Measurements from ENCODE around the gene MEGF9.

The MEGF9 gene

GRCh38 chr9:120626512-120626911 lies 87.8 kb downstream of the MEGF9 start:
- H3K36me3 Mint-ChIP-seq (ENCODE audit: low read depth), result peaks cover 1% of the 10 kb centered on the region
- H3K27ac Mint-ChIP-seq, result no peak overlapping the region
- DNase-seq (ENCODE audit: low spot score), result no peak
- H3K27me3 Mint-ChIP-seq (ENCODE audit: low read depth), result no peaks in the 10 kb centered on the region
- H3K4me1 Mint-ChIP-seq (ENCODE audit: low read depth), result peaks cover 2% of the 10 kb centered on the region
- no peaks in the 10 kb centered on the region for H3K9me3 Mint-ChIP-seq
- H3K4me3 Mint-ChIP-seq, result no peak overlapping the region

GRCh38 chr9:120625222-120625621 lies 89.0 kb downstream of the MEGF9 start:
- H3K4me3 Mint-ChIP-seq, result no peak overlapping the region
- DNase-seq (ENCODE audit: low spot score), result no peak
- no peak overlapping the region for H3K27ac Mint-ChIP-seq
- H3K36me3 Mint-ChIP-seq (ENCODE audit: low read depth), result peaks cover 7% of the 10 kb centered on the region
- H3K4me1 Mint-ChIP-seq (ENCODE audit: low read depth), result peaks cover 2% of the 10 kb centered on the region
- no peaks in the 10 kb centered on the region for H3K9me3 Mint-ChIP-seq
- no peaks in the 10 kb centered on the region for H3K27me3 Mint-ChIP-seq (ENCODE audit: low read depth)

- Mint-ChIP-seq H3K27me3 (ENCODE audit: low read depth) (no peaks in the 10 kb centered on the region), H3K36me3 (ENCODE audit: low read depth) (peaks cover 7% of the 10 kb centered on the region), H3K27ac (no peak overlapping the region), H3K4me3 (no peak overlapping the region), H3K4me1 (ENCODE audit: low read depth) (peaks cover 7% of the 10 kb centered on the region), H3K9me3 (no peaks in the 10 kb centered on the region)
- no peak for DNase-seq (ENCODE audit: low spot score)
Observed at GRCh38 chr9:120622790-120623189, 91.5 kb downstream of the MEGF9 start.

GRCh38 chr9:120621941-120622340 lies 92.3 kb downstream of the MEGF9 start:
- H3K36me3 Mint-ChIP-seq (ENCODE audit: low read depth), result peaks cover 7% of the 10 kb centered on the region
- no peaks in the 10 kb centered on the region for H3K9me3 Mint-ChIP-seq
- H3K4me3 Mint-ChIP-seq, result no peak overlapping the region
- no peaks in the 10 kb centered on the region for H3K27me3 Mint-ChIP-seq (ENCODE audit: low read depth)
- no peak for DNase-seq (ENCODE audit: low spot score)
- H3K4me1 Mint-ChIP-seq (ENCODE audit: low read depth), result peaks cover 9% of the 10 kb centered on the region
- H3K27ac Mint-ChIP-seq, result no peak overlapping the region

- Mint-ChIP-seq H3K36me3 (ENCODE audit: low read depth) (peaks cover 7% of the 10 kb centered on the region), H3K27me3 (ENCODE audit: low read depth) (no peaks in the 10 kb centered on the region), H3K4me1 (ENCODE audit: low read depth) (peaks cover 8% of the 10 kb centered on the region), H3K4me3 (no peak overlapping the region), H3K27ac (no peak overlapping the region), H3K9me3 (no peaks in the 10 kb centered on the region)
- DNase-seq (ENCODE audit: low spot score), result peak; percentile 27
Observed at GRCh38 chr9:120619751-120620655, 94.3 kb downstream of the MEGF9 start.

- H3K4me1 Mint-ChIP-seq (ENCODE audit: low read depth), result peaks cover 8% of the 10 kb centered on the region
- no peaks in the 10 kb centered on the region for H3K9me3 Mint-ChIP-seq
- no peak for DNase-seq (ENCODE audit: low spot score)
- no peaks in the 10 kb centered on the region for H3K27me3 Mint-ChIP-seq (ENCODE audit: low read depth)
- no peak overlapping the region for H3K27ac Mint-ChIP-seq
- H3K4me3 Mint-ChIP-seq, result no peak overlapping the region
- peaks cover 7% of the 10 kb centered on the region for H3K36me3 Mint-ChIP-seq (ENCODE audit: low read depth)
Observed at GRCh38 chr9:120616966-120617935, 97.0 kb downstream of the MEGF9 start.

- peaks cover 3% of the 10 kb centered on the region for H3K36me3 Mint-ChIP-seq (ENCODE audit: low read depth)
- no peaks in the 10 kb centered on the region for H3K27me3 Mint-ChIP-seq (ENCODE audit: low read depth)
- H3K27ac Mint-ChIP-seq, result no peak overlapping the region
- no peak for DNase-seq (ENCODE audit: low spot score)
- H3K4me3 Mint-ChIP-seq, result no peak overlapping the region
- peaks cover 1% of the 10 kb centered on the region for H3K4me1 Mint-ChIP-seq (ENCODE audit: low read depth)
- H3K9me3 Mint-ChIP-seq, result no peaks in the 10 kb centered on the region
Observed at GRCh38 chr9:120612218-120612617, 102.1 kb downstream of the MEGF9 start.

- no peak for DNase-seq (ENCODE audit: low spot score)
- Mint-ChIP-seq H3K36me3 (ENCODE audit: low read depth) (peaks cover 3% of the 10 kb centered on the region), H3K4me1 (ENCODE audit: low read depth) (no peaks in the 10 kb centered on the region), H3K4me3 (no peak overlapping the region), H3K27ac (no peak overlapping the region), H3K27me3 (ENCODE audit: low read depth) (no peaks in the 10 kb centered on the region), H3K9me3 (no peaks in the 10 kb centered on the region)
Observed at GRCh38 chr9:120611690-120612068, 102.6 kb downstream of the MEGF9 start.

GRCh38 chr9:120610975-120611689 lies 103.1 kb downstream of the MEGF9 start:
- H3K4me1 Mint-ChIP-seq (ENCODE audit: low read depth), result no peaks in the 10 kb centered on the region
- no peaks in the 10 kb centered on the region for H3K27me3 Mint-ChIP-seq (ENCODE audit: low read depth)
- H3K36me3 Mint-ChIP-seq (ENCODE audit: low read depth), result peaks cover 3% of the 10 kb centered on the region
- no peak overlapping the region for H3K27ac Mint-ChIP-seq
- no peak overlapping the region for H3K4me3 Mint-ChIP-seq
- no peak for DNase-seq (ENCODE audit: low spot score)
- no peaks in the 10 kb centered on the region for H3K9me3 Mint-ChIP-seq

GRCh38 chr9:120609636-120610035 lies 104.6 kb downstream of the MEGF9 start:
- Mint-ChIP-seq H3K4me3 (no peak overlapping the region), H3K27me3 (ENCODE audit: low read depth) (no peaks in the 10 kb centered on the region), H3K36me3 (ENCODE audit: low read depth) (peaks cover 5% of the 10 kb centered on the region), H3K9me3 (no peaks in the 10 kb centered on the region), H3K4me1 (ENCODE audit: low read depth) (no peaks in the 10 kb centered on the region), H3K27ac (no peak overlapping the region)
- DNase-seq (ENCODE audit: low spot score), result no peak

GRCh38 chr9:120608421-120608820 lies 105.8 kb downstream of the MEGF9 start:
- DNase-seq (ENCODE audit: low spot score), result no peak
- Mint-ChIP-seq H3K27me3 (ENCODE audit: low read depth) (no peaks in the 10 kb centered on the region), H3K4me1 (ENCODE audit: low read depth) (no peaks in the 10 kb centered on the region), H3K27ac (no peak overlapping the region), H3K4me3 (no peak overlapping the region), H3K9me3 (no peaks in the 10 kb centered on the region), H3K36me3 (ENCODE audit: low read depth) (peaks cover 5% of the 10 kb centered on the region)

- no peak for DNase-seq (ENCODE audit: low spot score)
- H3K4me3 Mint-ChIP-seq, result no peak overlapping the region
- no peak overlapping the region for H3K27ac Mint-ChIP-seq
- peaks cover 5% of the 10 kb centered on the region for H3K36me3 Mint-ChIP-seq (ENCODE audit: low read depth)
- H3K27me3 Mint-ChIP-seq (ENCODE audit: low read depth), result no peaks in the 10 kb centered on the region
- no peaks in the 10 kb centered on the region for H3K9me3 Mint-ChIP-seq
- H3K4me1 Mint-ChIP-seq (ENCODE audit: low read depth), result no peaks in the 10 kb centered on the region
Observed at GRCh38 chr9:120603591-120603990, 110.7 kb downstream of the MEGF9 start.

GRCh38 chr9:120603010-120603409 lies 111.3 kb downstream of the MEGF9 start:
- Mint-ChIP-seq H3K4me3 (no peak overlapping the region), H3K27me3 (ENCODE audit: low read depth) (no peaks in the 10 kb centered on the region), H3K4me1 (ENCODE audit: low read depth) (no peaks in the 10 kb centered on the region), H3K9me3 (no peaks in the 10 kb centered on the region), H3K36me3 (ENCODE audit: low read depth) (peaks cover 5% of the 10 kb centered on the region), H3K27ac (no peak overlapping the region)
- no peak for DNase-seq (ENCODE audit: low spot score)

- no peak overlapping the region for H3K27ac Mint-ChIP-seq
- no peak overlapping the region for H3K4me3 Mint-ChIP-seq
- H3K27me3 Mint-ChIP-seq (ENCODE audit: low read depth), result no peaks in the 10 kb centered on the region
- no peak for DNase-seq (ENCODE audit: low spot score)
- H3K4me1 Mint-ChIP-seq (ENCODE audit: low read depth), result no peaks in the 10 kb centered on the region
- H3K36me3 Mint-ChIP-seq (ENCODE audit: low read depth), result no peaks in the 10 kb centered on the region
- H3K9me3 Mint-ChIP-seq, result no peaks in the 10 kb centered on the region
Observed at GRCh38 chr9:120593955-120594277, 120.4 kb downstream of the MEGF9 start.

All from T-helper 2 cell treated with Interferon-gamma antibody and Interleukin-4, amounts not matched to agents 5 μg/mL and 100 μg/mL, for 36 hours (primary cell).